Endothelial cell (in vitro differentiated cells): ENCODE results near the gene SCAF8. TPM values are rescaled to one million over a fixed set of nuclear protein-coding genes. Genes with fewer than 3 reads are reported as not detected.

ENCODE experiments used
- DNase-seq: peaks from one replicate; pipeline ENCODE4 v3.0.0; 2021; ENCODE audit warnings: low spot score
- H3K27ac Mint-ChIP-seq: one replicate; pipeline ENCODE4 v1.8.0; 2021; ENCODE audit warnings: mixed read lengths, inconsistent platforms; ENCODE audit not compliant: unreplicated experiment
- H3K27me3 Mint-ChIP-seq: one replicate; pipeline ENCODE4 v1.8.0; 2021; ENCODE audit warnings: mild to moderate bottlenecking, moderate library complexity, mixed read lengths, inconsistent platforms; ENCODE audit not compliant: unreplicated experiment
- H3K36me3 Mint-ChIP-seq: one replicate; pipeline ENCODE4 v1.8.0; 2021; ENCODE audit warnings: mild to moderate bottlenecking, low read depth, mixed read lengths, inconsistent platforms; ENCODE audit not compliant: unreplicated experiment
- H3K4me1 Mint-ChIP-seq: one replicate; pipeline ENCODE4 v1.8.0; 2021; ENCODE audit warnings: mild to moderate bottlenecking, mixed read lengths, inconsistent platforms; ENCODE audit not compliant: unreplicated experiment
- H3K4me3 Mint-ChIP-seq: one replicate; pipeline ENCODE4 v1.8.0; 2021; ENCODE audit warnings: mild to moderate bottlenecking, mixed read lengths, inconsistent platforms; ENCODE audit not compliant: unreplicated experiment
- H3K9me3 Mint-ChIP-seq: one replicate; pipeline ENCODE4 v1.8.0; 2021; ENCODE audit warnings: mixed read lengths, inconsistent platforms; ENCODE audit not compliant: unreplicated experiment
- microRNA-seq: library from miRNA; unstranded; fragments of <30 nt; microRNA quantifications from one replicate; pipeline ENCODE4, GENCODE V29; 2020; ENCODE audit not compliant: unreplicated experiment
- total RNA-seq: library from RNA; stranded (reverse); fragmentation: NEBNext Ultra II Directional; extraction: Animal tissue kit (Norgen Biotek cat#: 25700); gene quantifications from one replicate; pipeline ENCODE4 v1.2.1, GENCODE V29; 2021; ENCODE audit not compliant: unreplicated experiment
- TF ChIP-seq, protein P1 (sequence below): fragments of 200-600 bp; sonication (generic); IDR thresholded peaks from one replicate; pipeline ENCODE4 v1.5.0; 2021; ENCODE audit warnings: antibody characterized with exemption; ENCODE audit not compliant: unreplicated experiment

The SCAF8 gene
- total RNA-seq, 1 donor from 2014 or later = 51.4 TPM

DNA sequence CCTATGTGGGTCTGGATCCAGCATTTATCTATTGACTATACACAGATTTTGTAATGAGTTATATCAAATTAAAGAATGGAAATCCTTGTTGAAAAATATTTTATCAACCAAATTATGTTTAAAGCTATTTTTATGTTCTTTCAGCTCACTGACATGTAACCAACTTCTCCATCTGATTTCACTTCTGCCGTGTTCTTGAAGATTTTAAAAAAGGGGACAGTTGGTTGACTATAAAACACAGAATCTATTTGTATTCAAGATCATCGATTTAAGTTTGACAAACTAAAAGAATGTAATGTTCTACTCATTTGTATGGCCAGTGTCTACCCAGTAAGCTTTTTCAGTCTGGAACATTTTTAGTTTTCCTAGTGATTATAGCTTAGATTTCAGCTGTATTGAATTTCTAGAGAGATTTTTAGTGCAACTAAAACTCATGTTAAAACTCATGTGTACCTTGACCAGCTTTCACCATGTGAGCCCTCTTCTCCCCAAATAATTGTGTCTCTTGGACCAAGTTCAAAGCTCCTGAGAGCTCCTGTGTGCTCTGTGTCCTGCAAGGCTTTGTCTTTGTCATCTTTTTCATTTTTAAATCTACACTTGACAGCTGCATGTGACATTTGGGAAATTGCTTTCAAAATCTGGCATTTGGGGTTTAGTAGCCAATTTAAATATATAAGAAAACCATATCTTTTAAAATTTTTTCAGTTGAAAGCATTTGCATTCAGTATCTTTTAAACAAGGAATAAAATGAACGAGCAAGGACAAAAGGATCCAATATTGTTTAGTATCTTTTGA, 143.5 kb downstream of the SCAF8 start:
- H3K9me3 Mint-ChIP-seq = no peaks in the 10 kb centered on the region
- peaks cover 4% of the 10 kb centered on the region for H3K27me3 Mint-ChIP-seq
- no peak overlapping the region for H3K4me3 Mint-ChIP-seq
- no peak for DNase-seq
- H3K36me3 Mint-ChIP-seq = peaks cover 4% of the 10 kb centered on the region
- TF ChIP-seq, protein P1, sequence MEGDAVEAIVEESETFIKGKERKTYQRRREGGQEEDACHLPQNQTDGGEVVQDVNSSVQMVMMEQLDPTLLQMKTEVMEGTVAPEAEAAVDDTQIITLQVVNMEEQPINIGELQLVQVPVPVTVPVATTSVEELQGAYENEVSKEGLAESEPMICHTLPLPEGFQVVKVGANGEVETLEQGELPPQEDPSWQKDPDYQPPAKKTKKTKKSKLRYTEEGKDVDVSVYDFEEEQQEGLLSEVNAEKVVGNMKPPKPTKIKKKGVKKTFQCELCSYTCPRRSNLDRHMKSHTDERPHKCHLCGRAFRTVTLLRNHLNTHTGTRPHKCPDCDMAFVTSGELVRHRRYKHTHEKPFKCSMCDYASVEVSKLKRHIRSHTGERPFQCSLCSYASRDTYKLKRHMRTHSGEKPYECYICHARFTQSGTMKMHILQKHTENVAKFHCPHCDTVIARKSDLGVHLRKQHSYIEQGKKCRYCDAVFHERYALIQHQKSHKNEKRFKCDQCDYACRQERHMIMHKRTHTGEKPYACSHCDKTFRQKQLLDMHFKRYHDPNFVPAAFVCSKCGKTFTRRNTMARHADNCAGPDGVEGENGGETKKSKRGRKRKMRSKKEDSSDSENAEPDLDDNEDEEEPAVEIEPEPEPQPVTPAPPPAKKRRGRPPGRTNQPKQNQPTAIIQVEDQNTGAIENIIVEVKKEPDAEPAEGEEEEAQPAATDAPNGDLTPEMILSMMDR = no peak
- peaks cover 3% of the 10 kb centered on the region for H3K4me1 Mint-ChIP-seq
- no peak overlapping the region for H3K27ac Mint-ChIP-seq

DNA sequence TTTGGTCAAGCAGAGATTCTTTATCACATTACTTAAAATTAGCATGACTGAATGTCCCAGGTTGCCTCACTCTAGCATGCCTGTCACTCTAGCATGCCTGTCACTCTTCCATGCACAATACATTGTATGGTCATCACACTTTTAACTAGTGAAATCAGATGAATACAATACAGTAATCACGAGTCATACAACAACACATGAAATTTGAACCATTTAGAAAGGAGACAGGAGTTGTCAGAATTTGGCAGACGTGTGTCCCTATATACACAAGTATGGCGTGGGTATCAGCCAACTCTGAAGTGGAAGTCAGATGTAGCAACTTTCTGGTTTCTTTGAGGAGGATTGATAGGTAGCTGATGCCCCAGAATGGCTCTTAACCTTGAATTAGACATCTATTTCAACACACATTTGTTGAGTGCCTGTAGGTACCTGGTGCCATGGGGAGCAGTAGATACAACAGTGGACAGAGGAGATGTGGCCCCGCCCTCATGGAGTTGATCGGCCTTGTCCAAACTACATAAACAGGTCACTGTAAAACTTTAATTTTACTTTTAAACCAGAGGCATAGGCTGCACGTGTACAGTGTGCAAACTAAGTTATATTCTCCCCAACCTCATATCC, 145.8 kb downstream of the SCAF8 start:
- H3K4me3 Mint-ChIP-seq = no peak overlapping the region
- H3K4me1 Mint-ChIP-seq = peaks cover 3% of the 10 kb centered on the region
- no peaks in the 10 kb centered on the region for H3K9me3 Mint-ChIP-seq
- TF ChIP-seq, protein P1 = no peak
- no peak overlapping the region for H3K27ac Mint-ChIP-seq
- peaks cover 4% of the 10 kb centered on the region for H3K36me3 Mint-ChIP-seq
- peaks cover 8% of the 10 kb centered on the region for H3K27me3 Mint-ChIP-seq
- no peak for DNase-seq

DNA sequence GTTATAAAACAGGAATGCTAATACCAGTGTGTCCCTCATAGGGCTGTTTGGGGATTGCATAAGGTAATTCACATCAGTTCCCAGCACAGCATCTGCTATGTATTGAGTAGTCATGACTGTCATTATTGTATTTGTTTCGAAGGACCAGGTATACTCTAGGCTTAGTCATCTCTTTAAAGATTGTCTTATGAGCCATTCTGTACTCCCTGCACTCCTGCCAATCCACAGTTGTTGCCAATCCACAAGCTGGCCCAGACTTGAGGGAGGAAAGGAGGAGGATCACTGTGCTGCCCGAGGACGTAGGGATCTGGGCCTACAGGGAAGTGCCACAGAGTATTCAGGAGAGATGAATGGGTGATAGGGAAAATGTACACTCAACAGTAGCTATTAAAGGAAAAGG, 148.9 kb downstream of the SCAF8 start:
- peaks cover 5% of the 10 kb centered on the region for H3K27me3 Mint-ChIP-seq
- H3K4me3 Mint-ChIP-seq = no peak overlapping the region
- H3K27ac Mint-ChIP-seq = no peak overlapping the region
- DNase-seq = no peak
- TF ChIP-seq, protein P1 = no peak
- no peaks in the 10 kb centered on the region for H3K4me1 Mint-ChIP-seq
- no peaks in the 10 kb centered on the region for H3K9me3 Mint-ChIP-seq
- peaks cover 4% of the 10 kb centered on the region for H3K36me3 Mint-ChIP-seq

Small RNA genes lying within 50 kb of the gene (microRNA-seq; reads per million reads assigned to microRNA genes)
- gene MIR1273C = not detected

Other genes with a start within 250 kb of the SCAF8 start
- 9.7 TPM for gene CNKSR3, start 222.7 kb upstream of the SCAF8 start, total RNA-seq